ENCODE data around the gene UGT3A2. TPM values are rescaled to one million over a fixed set of nuclear protein-coding genes. Genes with fewer than 3 reads are reported as not detected.

Gene UGT3A2
- total RNA-seq = not detected
- long read RNA-seq = 0 reads

- DNase-seq (ENCODE audit: missing footprints) (no peak), ATAC-seq (no peak)
- intact Hi-C loops (cut with DNase I) = no loop called here
Measured at GRCh38 chr5:36066540-36067210, at the start of gene UGT3A2. Gene UGT3A2 (minus strand): TSS chr5:36066882. CDS start chr5:36066789, 93 bp downstream.

- ATAC-seq (no peak), DNase-seq (ENCODE audit: missing footprints) (no peak)
- intact Hi-C loops (cut with DNase I) = no loop called here
Measured at GRCh38 chr5:36111238-36111637, 44.6 kb upstream of the UGT3A2 start.

- DNase-seq (ENCODE audit: missing footprints) (no peak), ATAC-seq (no peak)
- intact Hi-C loops (cut with DNase I) = no loop called here
Measured at GRCh38 chr5:36108758-36109460, 42.2 kb upstream of the UGT3A2 start.

GRCh38 chr5:36105819-36106218 is 39.1 kb upstream of the UGT3A2 start:
- intact Hi-C loops (cut with DNase I) = no loop called here
- DNase-seq (ENCODE audit: missing footprints) = no peak
- ATAC-seq = no peak

GRCh38 chr5:36099748-36100147 is 33.1 kb upstream of the UGT3A2 start:
- intact Hi-C loops (cut with DNase I) = no loop called here
- DNase-seq (ENCODE audit: missing footprints) (no peak), ATAC-seq (no peak)

GRCh38 chr5:36096486-36096885 is 29.8 kb upstream of the UGT3A2 start:
- ATAC-seq = no peak
- DNase-seq (ENCODE audit: missing footprints) = no peak
- intact Hi-C loops (cut with DNase I) = no loop called here

GRCh38 chr5:36089989-36090388 is 23.3 kb upstream of the UGT3A2 start:
- DNase-seq (ENCODE audit: missing footprints) = no peak
- intact Hi-C loops (cut with DNase I) = no loop called here
- no peak for ATAC-seq

GRCh38 chr5:36079200-36079781 is 12.6 kb upstream of the UGT3A2 start:
- DNase-seq (ENCODE audit: missing footprints) (no peak), ATAC-seq (no peak)
- intact Hi-C loops (cut with DNase I) = no loop called here

- DNase-seq (ENCODE audit: missing footprints) = no peak
- no peak for ATAC-seq
- intact Hi-C loops (cut with DNase I) = no loop called here
Measured at GRCh38 chr5:36078430-36078829, 11.7 kb upstream of the UGT3A2 start.

- DNase-seq (ENCODE audit: missing footprints) (no peak), ATAC-seq (no peak)
- intact Hi-C loops (cut with DNase I) = no loop called here
Measured at GRCh38 chr5:36073595-36074216, 7.0 kb upstream of the UGT3A2 start.

- no peak for ATAC-seq
Measured at GRCh38 chr5:36070687-36071571, 4.2 kb upstream of the UGT3A2 start.

GRCh38 chr5:36068751-36069281 is 2.1 kb upstream of the UGT3A2 start:
- intact Hi-C loops (cut with DNase I) = no loop called here
- DNase-seq (ENCODE audit: missing footprints) (no peak), ATAC-seq (no peak)

More at GRCh38 chr5:36070687-36071571, 4.2 kb upstream of the UGT3A2 start:
- intact Hi-C loops (cut with DNase I) = no loop called here
- DNase-seq (ENCODE audit: missing footprints) = no peak

GRCh38 chr5:36066001-36066539 is 612 bp downstream of the UGT3A2 start:
- intact Hi-C loops (cut with DNase I) = no loop called here
- ATAC-seq (no peak), DNase-seq (ENCODE audit: missing footprints) (no peak)

- no peak for ATAC-seq
- DNase-seq (ENCODE audit: missing footprints) = no peak
- intact Hi-C loops (cut with DNase I) = no loop called here
Measured at GRCh38 chr5:36060420-36060887, 6.2 kb downstream of the UGT3A2 start.

- ATAC-seq = no peak
- DNase-seq (ENCODE audit: missing footprints) = no peak
- intact Hi-C loops (cut with DNase I) = no loop called here
Measured at GRCh38 chr5:36059571-36060419, 6.9 kb downstream of the UGT3A2 start.

GRCh38 chr5:36058776-36059175 is 7.9 kb downstream of the UGT3A2 start:
- ATAC-seq (no peak), DNase-seq (ENCODE audit: missing footprints) (no peak)
- intact Hi-C loops (cut with DNase I) = no loop called here

GRCh38 chr5:36057386-36057785 is 9.3 kb downstream of the UGT3A2 start:
- intact Hi-C loops (cut with DNase I) = no loop called here
- no peak for DNase-seq (ENCODE audit: missing footprints)
- ATAC-seq = no peak
